HT-29 (cell line): ENCODE results near the gene MAP7. TPM values are rescaled to one million over a fixed set of nuclear protein-coding genes. Genes with fewer than 3 reads are reported as not detected.
"Not testable (repeated sequence)": the region's sequence is repeated elsewhere in the genome, so short reads cannot be mapped to it uniquely, and the experiment has no call there.

Experiments
- DNase-seq: peaks from one replicate; pipeline ENCODE4 v3.0.0-alpha.2; 2015; ENCODE audit warnings: low spot score
- total RNA-seq: library from RNA; depleted of rRNA; stranded (reverse); fragments of >200 nt; shearing (Covaris generic); gene quantifications from 2 replicates; pipeline ENCODE4 v1.2.3, GENCODE V29; 2014

MAP7 gene
- total RNA-seq, 1 experiment from 2014 or later = 44.6 TPM

DNA sequence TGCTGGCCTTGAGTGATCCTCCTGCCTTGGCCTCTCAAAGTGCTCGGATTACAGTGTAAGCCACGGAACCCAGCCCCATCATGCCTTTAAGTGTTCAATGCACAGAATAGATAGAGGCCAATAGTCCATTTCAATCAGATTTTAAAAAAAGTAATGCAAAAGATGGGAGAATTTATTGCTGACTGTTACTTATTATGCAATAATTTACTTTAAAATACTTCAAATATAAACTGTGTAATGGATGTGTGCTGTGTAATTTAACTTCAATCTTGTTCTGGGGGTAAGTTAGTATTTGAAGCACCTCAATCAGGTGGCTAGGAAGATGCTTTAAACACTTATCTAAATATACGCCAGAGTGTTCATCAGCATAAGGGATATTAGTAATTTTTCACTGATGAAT, 208.9 kb downstream of the MAP7 start:
- no peak for DNase-seq

DNA sequence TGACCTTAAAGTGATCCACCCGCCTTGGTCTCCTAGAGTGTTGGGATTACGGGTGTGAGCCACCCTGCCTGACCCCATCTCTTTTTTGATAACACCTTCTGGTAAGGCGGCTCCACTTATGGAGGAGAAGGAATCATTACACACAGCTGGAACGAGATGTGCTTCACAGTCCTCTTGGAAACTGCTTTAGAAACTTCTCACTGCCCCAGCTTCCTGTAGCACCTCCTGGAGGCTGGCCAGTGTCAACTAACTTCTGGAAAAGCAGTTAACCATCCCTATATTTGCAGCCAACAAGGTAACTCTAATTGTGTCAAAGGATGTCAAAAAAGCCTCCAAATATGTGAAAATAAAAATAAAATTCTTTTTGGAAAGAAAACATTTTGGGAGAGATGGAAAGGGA, 211.7 kb downstream of the MAP7 start:
- no peak for DNase-seq

DNA sequence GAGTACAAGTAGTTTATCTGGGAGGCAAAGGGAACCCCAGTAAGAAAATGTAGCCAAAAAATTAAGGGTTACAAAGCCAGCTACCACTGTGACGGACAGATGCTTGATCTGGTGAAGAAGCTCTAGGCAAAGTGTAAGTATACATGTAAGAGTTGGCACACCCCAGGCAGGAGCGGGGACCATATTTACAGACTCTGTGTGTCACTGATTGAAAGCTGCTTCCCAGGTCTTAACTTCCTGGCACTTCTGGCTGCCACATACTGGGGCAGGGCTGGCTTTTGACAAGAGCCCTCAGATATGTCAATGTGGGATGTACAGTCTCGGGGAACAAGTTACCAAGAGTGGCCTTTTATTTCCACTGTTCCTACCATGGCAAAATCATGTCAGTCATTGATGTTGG, 212.6 kb downstream of the MAP7 start:
- DNase-seq = no peak

DNA sequence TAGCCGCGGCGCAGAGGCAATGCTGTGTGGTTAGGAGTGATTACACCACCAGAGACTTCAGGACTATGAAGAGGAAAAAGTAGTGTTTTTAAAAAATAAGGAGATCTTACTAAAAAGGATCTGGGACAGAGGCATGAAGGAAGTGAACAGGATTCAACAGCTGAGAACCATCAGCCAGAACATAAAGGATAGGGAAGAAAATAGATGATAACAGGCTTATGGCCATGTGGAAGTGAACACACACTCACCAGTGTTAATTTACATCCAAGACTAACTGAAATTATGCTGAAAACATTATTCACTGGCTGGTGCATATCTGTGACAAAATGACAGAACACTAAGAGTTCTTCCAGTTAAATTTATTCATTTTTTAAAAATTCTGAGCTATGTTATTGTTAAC, 213.1 kb downstream of the MAP7 start:
- no peak for DNase-seq

DNA sequence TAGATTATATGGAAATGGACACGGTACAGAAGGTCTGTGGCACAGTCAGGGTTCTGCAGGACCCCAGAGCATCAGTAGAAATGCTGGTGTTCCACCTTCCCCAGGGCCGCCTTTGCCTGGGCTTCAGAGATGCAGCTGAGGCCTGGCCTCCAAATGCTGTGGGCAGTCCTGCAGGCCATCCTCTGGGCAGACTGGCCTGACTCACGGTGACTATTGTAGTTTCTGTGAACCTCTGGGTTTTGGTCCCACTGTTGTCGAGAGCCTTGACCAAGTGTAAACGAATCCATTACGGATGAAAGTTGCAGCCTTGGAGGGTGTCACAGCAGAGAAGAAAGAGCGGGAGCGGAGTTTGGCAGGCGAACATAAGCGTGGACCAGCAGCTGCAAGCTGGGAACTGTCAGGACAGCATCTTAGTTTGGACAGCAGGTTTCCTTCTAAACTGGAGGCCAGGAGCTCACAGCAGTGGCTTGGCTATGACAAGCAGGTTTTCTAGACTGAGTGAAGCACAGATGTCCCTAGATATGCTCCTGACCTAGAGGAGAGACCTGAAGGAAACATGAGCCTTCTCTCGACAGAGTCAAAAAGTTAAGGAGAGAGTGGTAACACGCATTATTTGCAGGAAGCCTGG, 214.4 kb downstream of the MAP7 start:
- DNase-seq = no peak

DNA sequence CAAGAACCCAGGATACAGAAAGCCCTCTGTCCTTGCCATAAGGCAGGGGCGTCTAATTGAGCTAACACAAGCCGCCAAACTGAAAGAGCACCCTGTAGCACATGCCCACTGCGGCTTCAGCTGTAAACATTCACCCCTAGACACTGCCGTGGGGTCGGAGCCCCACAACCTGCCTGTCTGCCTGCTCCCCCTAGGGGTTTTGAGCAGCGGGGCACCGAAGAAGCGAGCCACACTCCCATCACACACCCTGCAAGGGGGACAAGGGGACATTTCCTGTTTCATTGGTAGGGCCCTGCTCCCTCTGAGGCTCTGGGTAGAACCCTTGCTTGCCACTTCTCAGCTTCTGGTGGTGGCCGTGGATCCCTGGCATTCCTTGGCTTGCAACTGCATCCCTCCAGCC, 215.4 kb downstream of the MAP7 start:
- DNase-seq = no peak

DNA sequence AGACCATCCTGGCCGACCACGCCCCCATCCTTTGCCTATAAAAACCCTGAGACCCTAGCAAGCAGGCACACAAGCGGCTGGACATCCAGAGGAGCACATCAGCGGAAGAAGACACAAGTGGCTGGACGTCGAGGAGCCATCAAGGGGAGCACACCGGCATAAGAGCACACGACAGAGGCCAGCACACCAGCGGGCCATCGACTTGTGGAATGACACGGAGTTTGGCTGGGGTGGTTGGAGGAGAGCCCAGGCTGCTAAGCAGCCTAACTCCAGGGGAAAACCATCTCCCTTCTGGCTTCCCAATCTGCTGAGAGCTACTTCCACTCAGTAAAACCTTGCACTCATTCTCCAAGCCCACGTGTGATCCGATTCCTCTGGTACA, 215.8 kb downstream of the MAP7 start:
- no peak for DNase-seq

DNA sequence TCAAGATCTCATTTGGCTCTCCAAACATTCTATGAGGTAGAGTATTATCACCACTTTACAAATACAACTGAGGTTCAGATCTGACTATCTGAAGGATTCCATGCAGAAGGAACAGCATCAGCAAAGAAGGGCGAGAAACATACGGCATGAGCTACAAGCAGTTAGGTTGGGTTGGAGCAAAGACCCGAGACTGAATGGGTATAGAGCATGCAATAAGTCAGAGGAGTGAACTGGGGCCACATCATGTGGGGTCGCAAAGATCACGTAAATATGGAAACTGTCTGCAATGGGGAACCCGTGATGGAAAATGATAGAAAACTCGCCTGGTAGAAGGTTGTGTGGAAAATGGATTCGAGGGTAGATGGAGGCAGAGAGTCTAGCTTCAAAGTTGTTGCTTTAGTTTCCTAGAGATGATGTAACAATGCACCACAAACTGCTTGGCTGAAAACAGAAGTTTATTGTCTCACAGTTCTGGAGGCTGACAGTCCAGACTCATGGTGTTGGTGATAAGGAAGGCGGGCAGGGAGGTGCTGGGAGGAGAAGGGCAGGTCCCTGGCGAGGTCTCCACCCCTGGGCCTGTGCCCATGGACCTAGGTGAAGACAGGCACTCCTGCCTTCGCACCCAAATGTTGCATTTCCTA, 216.3 kb downstream of the MAP7 start:
- DNase-seq = no peak

DNA sequence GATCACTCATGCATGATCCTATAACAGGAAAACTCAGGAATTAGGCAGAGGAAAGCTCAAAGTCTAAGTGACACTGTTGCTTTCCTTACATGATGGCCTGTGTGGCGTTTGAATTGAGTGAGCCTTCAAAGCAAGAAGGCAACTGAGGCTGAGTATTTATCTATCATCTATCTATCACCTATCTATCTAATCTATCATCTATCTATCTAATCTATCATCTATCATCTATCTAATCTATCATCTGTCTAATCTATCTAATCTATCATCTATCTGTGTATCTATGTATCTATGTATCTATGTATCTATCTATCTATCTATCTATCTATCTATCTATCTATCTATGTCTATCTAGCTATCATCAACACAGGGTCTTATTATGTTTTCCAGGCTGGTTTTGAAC, 218.8 kb downstream of the MAP7 start:
- DNase-seq = no peak

DNA sequence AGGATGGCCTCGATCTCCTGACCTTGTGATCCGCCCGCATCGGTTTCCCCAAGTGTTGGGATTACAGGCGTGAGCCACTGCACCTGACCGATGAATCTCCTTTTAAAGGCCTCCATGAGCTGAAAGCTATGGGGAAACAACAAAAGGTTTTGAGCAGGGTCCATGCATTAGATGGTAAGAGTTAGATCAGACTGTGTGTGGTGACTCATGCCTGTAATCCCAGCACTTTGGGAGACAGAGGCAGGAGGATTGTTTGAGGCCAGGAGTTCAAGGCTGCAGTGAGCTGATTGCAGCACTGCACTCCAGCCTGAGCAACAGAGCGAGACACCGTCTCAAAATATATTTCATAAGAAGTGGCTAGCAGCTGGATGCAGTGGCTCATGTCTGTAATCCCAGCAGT, 219.6 kb downstream of the MAP7 start:
- DNase-seq = no peak

DNA sequence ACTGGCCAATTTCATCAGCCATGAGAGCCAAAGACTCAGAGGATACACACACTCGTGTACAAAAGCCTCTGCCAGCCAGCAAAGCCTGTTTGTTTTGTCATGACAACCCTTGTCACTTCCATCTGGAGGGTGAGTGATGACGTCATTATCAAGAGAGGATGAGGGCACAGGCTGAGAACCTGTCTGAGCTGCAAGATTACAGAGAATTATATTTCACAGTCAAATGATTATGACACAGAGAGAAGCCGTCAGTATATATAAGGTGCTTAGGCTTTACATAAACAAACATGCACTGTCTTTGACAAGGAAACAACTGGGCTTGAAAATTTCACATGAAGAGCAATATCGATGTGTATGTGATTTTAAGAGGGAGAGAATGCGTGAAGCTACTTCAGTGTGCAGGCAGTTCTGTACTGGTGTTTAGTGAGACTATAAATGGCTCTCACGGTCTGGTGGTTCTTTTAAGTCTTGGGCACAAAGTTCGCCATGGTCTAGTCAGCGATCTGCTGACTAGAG, 224.1 kb downstream of the MAP7 start:
- DNase-seq = no peak

DNA sequence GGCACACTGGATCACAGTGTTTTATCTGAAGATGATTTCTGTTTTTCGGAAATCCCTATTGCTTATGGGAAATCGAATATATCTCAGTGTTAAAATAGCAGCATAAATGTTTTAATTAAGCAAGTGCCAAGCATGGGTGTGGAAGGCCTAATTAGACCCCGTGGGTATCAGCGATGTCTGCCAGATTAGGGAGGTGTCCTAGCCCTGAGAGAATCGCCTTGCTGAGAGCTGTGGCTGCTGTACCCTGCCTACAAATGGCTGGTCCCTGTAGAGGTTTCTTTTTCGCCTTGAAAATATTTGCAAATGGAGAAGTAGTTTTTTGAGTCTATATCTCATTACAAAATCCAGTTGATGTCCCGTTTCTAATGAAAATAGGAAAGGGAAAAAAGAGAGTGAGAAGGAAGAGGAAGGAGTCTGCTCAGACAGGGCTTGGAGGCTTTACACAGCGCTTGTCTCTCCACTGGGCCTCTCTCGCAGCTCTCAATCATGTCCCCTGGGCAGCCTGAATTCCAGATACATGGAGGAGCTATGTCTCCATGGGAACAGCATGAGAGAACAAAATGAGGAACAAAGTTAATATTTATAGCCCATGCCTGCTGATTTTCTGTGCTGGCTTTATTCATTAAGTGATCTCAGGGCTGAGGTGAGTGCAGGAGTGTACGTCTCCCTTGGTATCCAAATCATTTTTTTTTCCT, 225.4 kb downstream of the MAP7 start:
- no peak for DNase-seq

DNA sequence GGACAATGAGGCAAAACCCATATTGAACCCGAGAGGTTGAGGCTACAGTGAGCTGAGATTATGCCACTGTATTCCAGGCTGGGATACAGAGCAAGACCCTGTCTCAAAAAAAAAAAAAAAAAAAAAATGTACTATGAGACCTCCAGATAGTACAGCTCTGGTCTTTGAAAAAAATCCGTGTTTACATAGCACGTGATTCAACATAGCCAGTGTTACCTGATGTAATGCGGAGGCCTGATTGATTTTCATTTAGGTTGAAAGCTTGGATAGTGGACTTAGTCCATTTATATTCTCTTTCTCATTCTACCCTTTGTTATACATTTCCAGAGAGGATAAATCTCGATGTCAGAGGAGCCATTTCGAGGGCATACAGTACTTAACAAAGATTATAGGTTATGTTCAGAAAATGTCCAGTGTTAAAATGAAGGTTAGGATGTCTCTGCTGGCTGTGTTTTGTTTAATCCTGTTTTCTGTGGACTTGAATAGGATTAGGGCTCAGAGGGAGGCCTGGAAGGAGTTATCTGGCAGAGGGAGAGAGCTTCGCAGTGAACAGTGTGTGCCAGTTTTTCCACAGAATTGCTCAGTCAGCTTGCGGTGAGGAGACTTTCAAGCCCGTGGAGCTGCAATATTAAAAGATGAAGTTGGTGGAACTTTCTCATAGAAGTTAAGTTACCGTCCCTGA, 226.7 kb downstream of the MAP7 start:
- DNase-seq = no peak

DNA sequence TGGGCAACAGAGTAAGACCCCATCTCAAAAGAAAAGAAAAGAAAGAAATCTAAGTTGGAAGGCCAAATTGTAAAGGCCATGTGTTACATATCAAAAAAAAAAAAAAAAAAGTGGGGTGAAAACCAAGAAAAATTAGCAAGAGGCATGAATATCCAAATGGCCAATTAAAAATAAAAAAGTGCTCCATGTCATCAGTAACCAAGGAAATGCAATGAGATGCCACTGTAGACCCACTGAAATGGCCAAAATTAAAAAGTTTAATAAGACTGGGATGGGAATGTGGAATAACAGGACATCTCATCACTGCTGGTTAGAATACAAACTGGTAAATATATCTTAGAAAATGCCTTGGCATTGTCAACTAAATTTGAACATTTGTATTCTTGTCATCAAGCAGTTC, 230.5 kb downstream of the MAP7 start:
- no peak for DNase-seq

DNA sequence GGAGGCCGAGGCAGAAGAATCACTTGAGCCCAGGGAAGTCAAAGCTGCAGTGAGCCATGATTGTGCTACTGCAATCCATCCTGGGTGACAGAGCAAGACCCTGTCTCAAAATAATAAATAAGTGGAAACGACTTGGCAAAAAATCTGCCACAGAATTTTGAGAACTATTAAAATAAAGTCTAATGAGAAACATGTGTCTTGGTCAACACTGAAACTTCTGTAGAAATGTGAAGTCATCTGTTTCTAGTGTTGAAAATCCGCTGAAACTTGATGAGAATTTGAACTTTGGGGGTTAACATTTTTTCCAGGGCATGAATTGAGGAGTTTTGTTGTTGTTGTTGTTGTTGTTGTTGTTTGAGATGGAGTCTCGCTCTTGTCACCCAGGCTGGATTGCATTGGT, 231.5 kb downstream of the MAP7 start:
- DNase-seq = no peak

DNA sequence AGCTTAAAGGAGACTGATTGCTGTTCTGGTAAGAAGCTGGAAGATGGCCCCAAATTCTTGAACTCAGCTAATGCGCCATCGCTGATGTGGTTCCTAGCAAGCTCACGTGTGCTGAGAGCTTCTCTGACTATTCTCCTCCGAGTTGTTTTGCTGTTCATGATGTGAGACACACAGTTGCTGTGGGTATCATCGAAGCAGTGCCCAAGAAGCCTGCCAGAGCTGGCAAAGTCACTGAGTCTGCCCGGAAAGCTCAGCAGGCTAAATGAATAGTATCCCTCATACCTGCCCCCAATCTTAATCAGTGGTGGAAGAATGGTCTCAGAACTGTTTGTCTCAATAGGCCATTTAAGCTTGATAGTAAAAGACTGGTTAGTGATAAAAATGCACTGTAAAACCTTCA, 232.3 kb downstream of the MAP7 start:
- DNase-seq = no peak

DNA sequence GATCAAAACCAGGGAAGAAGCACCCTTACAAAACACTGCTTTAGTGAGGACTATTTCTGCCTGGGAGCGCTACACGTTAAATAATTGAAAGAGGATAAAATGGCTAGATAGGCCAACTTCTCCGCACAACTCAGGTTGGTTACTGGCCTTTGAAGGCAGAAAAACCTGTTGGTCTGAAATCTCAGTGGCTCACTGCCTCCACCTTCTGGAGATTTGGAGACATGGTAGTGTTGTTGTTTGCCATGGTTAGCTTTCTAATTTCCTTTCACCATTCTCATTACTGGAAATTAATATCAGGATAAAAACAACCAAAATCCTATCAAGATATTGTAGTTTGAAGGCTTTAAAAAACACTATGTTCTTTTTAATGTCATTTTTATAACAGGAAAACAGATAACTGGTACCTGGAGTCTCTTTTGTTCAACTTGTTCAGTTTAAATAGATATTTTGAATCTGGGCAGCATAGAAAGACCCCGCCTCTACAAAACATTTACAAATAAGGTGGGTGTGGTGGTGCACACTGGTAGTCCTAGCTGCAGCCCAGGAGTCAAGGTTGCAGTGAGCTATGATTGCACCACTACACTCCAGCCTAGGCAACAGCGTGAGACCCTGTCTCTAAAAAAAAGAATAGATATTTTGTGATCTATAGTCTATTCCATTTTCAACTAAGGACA, 233.1 kb downstream of the MAP7 start:
- peak; percentile 86 for DNase-seq

DNA sequence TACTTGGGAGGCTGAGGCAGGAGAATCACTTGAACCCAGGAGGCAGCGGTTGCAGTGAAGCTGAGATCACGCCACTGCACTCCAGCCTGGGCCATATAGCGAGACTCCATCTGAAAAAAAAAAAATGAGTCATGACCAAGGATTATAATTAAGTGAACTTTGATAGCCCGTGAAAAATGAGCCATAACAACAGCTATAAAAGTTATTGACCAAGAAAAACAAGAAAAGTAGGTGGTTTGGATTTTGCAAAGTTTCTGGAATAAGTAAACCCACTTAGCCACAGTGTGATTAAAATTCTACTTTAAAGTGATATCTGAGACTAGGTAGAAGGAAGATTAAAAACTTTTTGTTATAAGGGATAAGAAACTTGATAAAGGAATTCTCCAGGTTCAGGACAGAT, 234.6 kb downstream of the MAP7 start:
- DNase-seq = no peak

DNA sequence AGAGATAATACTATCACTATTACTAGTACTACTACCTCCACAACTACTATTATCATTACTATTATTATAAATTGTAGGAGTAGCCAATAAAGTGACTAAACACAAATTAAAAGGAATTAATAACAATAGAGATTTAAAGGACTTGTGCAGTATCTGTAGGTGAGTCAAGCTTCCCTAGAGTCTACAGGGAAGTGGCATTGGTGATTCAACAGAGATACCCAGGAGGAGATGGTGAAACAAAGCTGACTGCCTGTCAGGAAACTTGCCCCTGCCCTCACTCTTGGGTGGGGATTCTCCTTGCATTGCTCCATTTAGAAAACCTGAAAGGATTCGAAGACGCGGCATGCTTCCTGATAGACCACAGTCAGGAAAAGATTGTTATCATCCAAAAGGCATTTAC, 237.2 kb downstream of the MAP7 start:
- no peak for DNase-seq

DNA sequence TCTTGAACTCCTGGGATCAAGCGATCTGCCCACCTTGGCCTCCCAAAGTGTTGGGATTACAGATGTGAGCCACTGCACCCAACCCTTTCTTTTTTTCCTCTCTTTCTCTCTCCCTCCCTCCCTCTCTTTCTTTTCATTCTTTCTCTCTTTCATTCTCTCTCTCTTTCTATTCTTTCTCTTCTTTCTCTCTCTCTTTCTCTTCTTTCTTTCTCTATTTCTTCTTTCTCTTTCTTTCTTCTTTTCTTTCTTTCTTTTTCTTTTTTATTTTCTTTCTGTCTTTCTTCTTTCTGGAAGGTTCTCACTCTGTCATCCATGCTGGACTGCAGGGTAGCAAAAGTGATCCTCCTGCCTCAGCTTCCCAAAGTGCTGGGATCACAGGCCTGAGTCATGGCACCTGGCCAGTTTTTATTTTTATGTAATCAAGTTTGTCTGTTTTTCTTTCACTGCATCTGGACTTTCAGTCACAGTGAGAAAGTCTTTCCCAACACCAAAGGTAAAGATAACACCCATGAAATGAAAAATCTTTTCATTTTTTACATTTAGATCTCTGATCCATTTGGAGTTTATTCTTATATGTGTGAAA, 240.4 kb downstream of the MAP7 start:
- DNase-seq = no peak

DNA sequence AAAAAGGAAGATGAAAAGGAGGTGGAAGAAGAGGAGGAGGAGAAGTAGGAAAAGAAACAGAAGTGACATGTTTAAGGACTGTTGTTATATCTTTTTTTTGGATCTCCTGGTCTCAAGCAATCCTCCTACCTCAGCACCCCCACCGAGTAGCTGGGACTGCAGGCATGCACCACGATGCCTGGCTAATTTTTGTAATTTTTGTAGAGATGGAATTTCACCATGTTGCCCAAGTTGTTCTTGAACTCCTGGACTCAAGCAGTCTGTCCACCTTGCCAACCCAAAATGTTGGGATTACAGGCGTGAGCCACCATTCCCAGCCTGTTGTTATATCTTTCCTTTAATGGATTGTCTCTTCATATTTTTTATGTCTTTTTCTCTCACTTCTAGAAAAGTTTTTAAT, 241.1 kb downstream of the MAP7 start:
- DNase-seq = no peak

DNA sequence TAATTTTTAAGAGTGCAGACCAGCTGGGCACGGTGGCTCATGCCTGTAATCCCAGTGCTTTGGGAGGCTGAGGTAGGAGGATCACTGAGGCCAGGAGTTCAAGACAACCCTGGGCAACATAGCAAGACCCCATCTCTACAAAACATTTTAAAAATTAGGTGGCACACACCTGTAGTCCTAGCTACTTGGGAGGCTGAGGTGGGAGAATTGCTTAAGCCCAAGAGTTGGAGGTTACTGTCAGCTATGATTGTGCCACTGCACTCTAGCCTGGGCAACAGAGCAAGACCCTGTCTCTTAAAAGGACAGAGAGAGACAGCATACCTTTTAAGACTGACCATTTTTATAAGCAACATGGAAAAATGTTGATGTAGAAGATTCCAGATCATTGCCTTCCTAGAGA, 241.8 kb downstream of the MAP7 start:
- DNase-seq = not testable (repeated sequence)
